HepG2 (cell line): Measurements from ENCODE around the gene STAMBPL1. TPM values are rescaled to one million over a fixed set of nuclear protein-coding genes. Genes with fewer than 3 reads are reported as not detected.

Experiments
- ATAC-seq: fragments of 200-7000 bp; cut with Tn5 transposase; 3 replicates; pipeline ENCODE4 v1.9.1; 2020; ENCODE audit warnings: mild to moderate bottlenecking, moderate library complexity
- BruUV-seq: library from RNA; stranded (reverse); fragments of 400-500 nt; replicated peaks from 2 replicates; lab custom pipeline; 2021; lab: Mats Ljungman, UMichigan
- CTCF ChIA-PET: fragments of 300-600 bp; formaldehyde crosslinking; extraction: SDS; loops from one replicate; lab custom pipeline; 2021; ENCODE audit warnings: low total read pairs, inconsistent platforms, low intra/inter-chr PET ratio; lab: Yijun Ruan, JAX
- POLR2A ChIA-PET: fragments of 350-600 bp; sonication (Branson Sonifier 250); formaldehyde crosslinking; loops from one replicate; lab custom pipeline; 2020; ENCODE audit warnings: antibody characterized with exemption, inconsistent platforms; lab: Yijun Ruan, JAX
- DNase-seq: peaks from one replicate; pipeline ENCODE4 v3.0.0-alpha.2; 2015; ENCODE audit warnings: low spot score
- FAIRE-seq: peaks from 3 replicates; lab custom pipeline; 2011; peaks lifted over from hg19 to GRCh38; lab: Jason Lieb, UNC
- H2AFZ ChIP-seq: one replicate; pipeline ENCODE4 v1.6.1; 2011; ENCODE audit warnings: low read length, inconsistent platforms
- H3K27ac ChIP-seq: fragments of 300-600 bp; 3 replicates; pipeline ENCODE4 v1.8.0; 2011; ENCODE audit warnings: mixed run types, mild to moderate bottlenecking, mixed read lengths, low read length, inconsistent platforms; ENCODE audit not compliant: insufficient read depth; ENCODE audit errors: extremely low read length
- H3K27me3 ChIP-seq, 2 experiments: fragments of 200-600 bp in 1 of 2; 2 replicates in 1 of 2; 3 replicates in 1 of 2; pipeline versions ENCODE4 v1.6.0 to v1.8.0; 2011; ENCODE audit warnings: low read length in 2 of 2, mild to moderate bottlenecking in 2 of 2, moderate library complexity in 2 of 2, inconsistent platforms in 1 of 2; ENCODE audit not compliant: insufficient read depth in 2 of 2, control insufficient read depth in 1 of 2
- H3K36me3 ChIP-seq, 2 experiments: fragments of 200-600 bp in 1 of 2; replicated peaks in 1 of 2; 2 replicates in 1 of 2; 3 replicates in 1 of 2; pipeline versions ENCODE4 v1.5.1 to v1.8.0; 2011; ENCODE audit warnings: low read length in 2 of 2, inconsistent platforms in 1 of 2; ENCODE audit not compliant: insufficient read depth in 2 of 2, control insufficient read depth in 1 of 2
- H3K4me1 ChIP-seq: 2 replicates; pipeline ENCODE4 v1.5.1; 2012; ENCODE audit warnings: low read length, inconsistent platforms; ENCODE audit not compliant: insufficient read depth
- H3K4me2 ChIP-seq: 2 replicates; pipeline ENCODE4 v1.6.0; 2011; ENCODE audit warnings: low read depth, low read length, inconsistent platforms
- H3K4me3 ChIP-seq, 3 experiments: fragments of 200-600 bp in 1 of 3; sonication (generic), shearing (Covaris generic) in 1 of 3; replicated peaks in 1 of 3; 2 replicates each; pipeline ENCODE4 v1.5.1; 2011 to 2016; ENCODE audit warnings: low read length in 3 of 3, inconsistent platforms in 2 of 3, low read depth in 2 of 3, mild to moderate bottlenecking in 2 of 3, control low read depth in 1 of 3, mixed read lengths in 1 of 3; ENCODE audit not compliant: insufficient read depth in 1 of 3
- H3K79me2 ChIP-seq: one replicate; pipeline ENCODE4 v1.6.1; 2011; ENCODE audit warnings: low read length, inconsistent platforms; ENCODE audit not compliant: insufficient read depth
- H3K9ac ChIP-seq: 2 replicates; pipeline ENCODE4 v1.6.0; 2011; ENCODE audit warnings: mild to moderate bottlenecking, low read depth, low read length, inconsistent platforms; ENCODE audit not compliant: insufficient read depth
- H3K9me3 ChIP-seq: 2 replicates; pipeline ENCODE4 v1.5.1; 2012; ENCODE audit warnings: mild to moderate bottlenecking, low read length
- H4K20me1 ChIP-seq: 2 replicates; pipeline ENCODE4 v1.6.0; 2011; ENCODE audit warnings: inconsistent platforms, mild to moderate bottlenecking, low read length, moderate library complexity; ENCODE audit not compliant: insufficient read depth
- ARID5B ChIP-seq: IDR thresholded peaks from 2 replicates; pipeline ENCODE4 v1.4.0; 2020; ENCODE audit warnings: mild to moderate bottlenecking, missing genetic modification reagents
- CBFB ChIP-seq: sonication (generic); formaldehyde crosslinking; IDR thresholded peaks from 2 replicates; pipeline ENCODE4 v1.4.0; 2020; ENCODE audit warnings: missing genetic modification reagents
- CTCF ChIP-seq: sonication (generic); formaldehyde crosslinking; IDR thresholded peaks from 2 replicates; pipeline ENCODE4 v1.5.0; 2020; ENCODE audit warnings: mild to moderate bottlenecking, missing genetic modification reagents, moderate library complexity
- KDM2A ChIP-seq: sonication (generic); formaldehyde crosslinking; IDR thresholded peaks from 2 replicates; pipeline ENCODE4 v1.4.0; 2020; ENCODE audit warnings: low read depth, missing genetic modification reagents, borderline replicate concordance
- POLR2G ChIP-seq: fragments of 200-400 bp; formaldehyde crosslinking; IDR thresholded peaks from 2 replicates; pipeline ENCODE4 v1.6.1; 2018; ENCODE audit warnings: mild to moderate bottlenecking, low read depth, low read length, moderate library complexity
- RXRB ChIP-seq: IDR thresholded peaks from 2 replicates; pipeline ENCODE4 v1.6.1; 2016; ENCODE audit warnings: borderline replicate concordance, missing genetic modification reagents, missing compliant biosample characterization
- SMAD3 ChIP-seq: sonication (generic); formaldehyde crosslinking; IDR thresholded peaks from 2 replicates; pipeline ENCODE4 v1.4.0; 2020; ENCODE audit warnings: missing genetic modification reagents
- SMC3 ChIP-seq: IDR thresholded peaks from 2 replicates; pipeline ENCODE4 v1.6.1; 2011; ENCODE audit warnings: low read length, improper control_type of control experiment
- STAG1 ChIP-seq: sonication (generic); formaldehyde crosslinking; IDR thresholded peaks from 2 replicates; pipeline ENCODE4 v1.4.0; 2020; ENCODE audit warnings: missing genetic modification reagents
- ZNF136 ChIP-seq: sonication (generic); formaldehyde crosslinking; IDR thresholded peaks from 2 replicates; pipeline ENCODE4 v1.8.1; 2022; ENCODE audit warnings: low read depth, mild to moderate bottlenecking, moderate library complexity, missing genetic modification reagents
- ZNF670 ChIP-seq: sonication (generic); formaldehyde crosslinking; IDR thresholded peaks from 2 replicates; pipeline ENCODE4 v1.8.0; 2022; ENCODE audit warnings: mild to moderate bottlenecking, missing genetic modification reagents, borderline replicate concordance
- WGBS: methylation state at CpG from one replicate; pipeline ENCODE4 v1.1.6; 2017; ENCODE audit warnings: low lambda C conversion rate; 5-methylcytosine and 5-hydroxymethylcytosine counted together
- in situ Hi-C: cut with HindIII; loops from 2 replicates; pipeline ENCODE4 v1.10.0; 2017; ENCODE audit warnings: low pct_unique_long_range_greater_than_20kb; ENCODE audit not compliant: extremely low pct_ligation_motif_present
- intact Hi-C: fragments of 100-400 bp; cut with micrococcal nuclease; formaldehyde crosslinking; loops from one replicate; pipeline ENCODE4 v1.10.0; 2022; ENCODE audit not compliant: unreplicated experiment
- polyA plus RNA-seq, 8 experiments: library from polyadenylated mRNA; depleted of rRNA in 3 of 8; stranded (reverse) in 7 of 8; unstranded in 1 of 8; fragments of >200 nt; fragmentation: Illumina TruSeq in 4 of 8; extraction: Trizol in 4 of 8; gene quantifications; 2 replicates each; pipeline versions ENCODE4 v1.2.1 to v1.2.3, GENCODE V29; 2011 to 2016; ENCODE audit warnings: low read depth in 4 of 8, missing spikeins in 1 of 8, mixed read lengths in 1 of 8; ENCODE audit not compliant: insufficient read depth in 1 of 8
- total RNA-seq, 5 experiments: library from RNA; depleted of rRNA; stranded (reverse); fragments of >200 nt; fragmentation: Illumina TruSeq; extraction: Trizol; gene quantifications; 2 replicates each; pipeline ENCODE4 v1.2.3, GENCODE V29; 2016; ENCODE audit warnings: low read depth in 1 of 5

Gene STAMBPL1
- total and polyA plus RNA-seq, 2 of the 13 experiments (the other 11 are each of a cell fraction or from before 2014, with no cell fraction given) = 1.4 to 1.5 TPM

GRCh38 chr10:88833723-88834122, 46.3 kb upstream of the STAMBPL1 start:
- no TSS peak for BruUV-seq
- DNase-seq (no peak), ATAC-seq (no peak), FAIRE-seq (no peak)
- WGBS = 0% methylated on average over 2 of the region's 2 CpGs
- Histone ChIP-seq H3K4me1 (no peaks in the 10 kb centered on the region), H4K20me1 (no peaks in the 10 kb centered on the region), H3K79me2 (no peaks in the 10 kb centered on the region), H3K9ac (no peak overlapping the region), H3K9me3 (no peaks in the 10 kb centered on the region), H2AFZ (no peak overlapping the region), H3K4me2 (no peak overlapping the region), H3K27ac (no peak overlapping the region), H3K4me3 (no peak overlapping the region), H3K27me3 (no peaks in the 10 kb centered on the region), H3K36me3 (no peaks in the 10 kb centered on the region)
- ChIA-PET CTCF (no interaction called here), POLR2A (no interaction called here)
- intact Hi-C loops (loop anchor here (2.0 kb wide), 3 partner anchors 47 to 383 kb away; partner anchors contain the start of gene STAMBPL1), in situ Hi-C loops (loop anchor here (25.0 kb wide), 1 partner anchor 379 kb away; the partner anchor contains the start of gene CH25H)
- TF ChIP-seq ZNF670 (CRISPR knock-in tag) (no peak), RXRB (CRISPR knock-in tag) (no peak)

GRCh38 chr10:88835096-88835909, 44.7 kb upstream of the STAMBPL1 start:
- no peaks in the 10 kb centered on the region for H3K79me2 ChIP-seq
- POLR2A ChIA-PET = no interaction called here
- H4K20me1 ChIP-seq = no peaks in the 10 kb centered on the region
- peak; percentile 99 for ATAC-seq
- BruUV-seq = no TSS peak
- intact Hi-C loops (loop anchor here (1.0 to 2.0 kb wide), 4 partner anchors 45 to 381 kb away; partner anchors contain the start of gene STAMBPL1), in situ Hi-C loops (loop anchor here (5.0 to 25.0 kb wide), 2 partner anchors 102 to 377 kb away; partner anchors contain the start of gene CH25H)
- no peak overlapping the region for H3K9ac ChIP-seq
- DNase-seq = peak; percentile 68
- no peak overlapping the region for H3K27ac ChIP-seq
- FAIRE-seq = peak; percentile 67
- no peak overlapping the region for H3K4me2 ChIP-seq
- no peaks in the 10 kb centered on the region for H3K9me3 ChIP-seq
- H3K36me3 ChIP-seq = no peaks in the 10 kb centered on the region
- H2AFZ ChIP-seq = no peak overlapping the region
- H3K27me3 ChIP-seq = no peaks in the 10 kb centered on the region
- H3K4me1 ChIP-seq = no peaks in the 10 kb centered on the region
- 13% methylated on average over 10 of the region's 10 CpGs for WGBS
- CTCF ChIA-PET = interaction anchor here (2.2 kb wide), 1 partner anchor 98 kb away, joined by 45 read pairs; no protein-coding TSS in a partner anchor
- no peak overlapping the region for H3K4me3 ChIP-seq
- TF ChIP-seq KDM2A (0 out of 2 replicates have a peak, but pooled peaks have one; percentile 27), CBFB (CRISPR knock-in tag) (peak; percentile 92), SMC3 (peak; percentile 70; the same call in 1 of the 2 replicates), STAG1 (CRISPR knock-in tag) (peak; percentile 89), SMAD3 (CRISPR knock-in tag) (no peak), POLR2G (no peak), CTCF (CRISPR knock-in tag) (peak; percentile 90), ARID5B (CRISPR knock-in tag) (0 out of 2 replicates have a peak, but pooled peaks have one; percentile 25), ZNF136 (no peak)
